Measurements from ENCODE around the gene PPIF. TPM values are rescaled to one million over a fixed set of nuclear protein-coding genes. Genes with fewer than 3 reads are reported as not detected.
A peak's percentile ranks its signal among the peaks of the same experiment; 100 is the strongest.

The PPIF gene
- total RNA-seq, 1 experiment from 2014 or later: 80.9 TPM

GRCh38 chr10:79346388-79347225, 662 bp upstream of the PPIF start:
- CTCF ChIA-PET: interaction anchor here (0.6 to 3.8 kb wide), 27 partner anchors 8 to 794 kb away, joined by 3 to 24 read pairs (median 4); partner anchors contain the start of gene ZCCHC24
- no peaks in the 10 kb centered on the region for H3K9me3 Mint-ChIP-seq
- H3K4me1 Mint-ChIP-seq: peaks cover 8% of the 10 kb centered on the region
- peaks cover 15% of the 10 kb centered on the region for H3K36me3 Mint-ChIP-seq
- no peaks in the 10 kb centered on the region for H3K27me3 Mint-ChIP-seq (ENCODE audit: low read depth)
- peak; percentile 81 for ATAC-seq
- POLR2A ChIA-PET: interaction anchor here (0.7 to 1.3 kb wide), 2 partner anchors 29 to 48 kb away, joined by 3 read pairs; no protein-coding TSS in a partner anchor
- no peak for TF ChIP-seq MXD4 (CRISPR knock-in tag; IDR thresholded peaks at IDR 0.05; ENCODE audit: borderline replicate concordance)
- no peak for TF ChIP-seq TEAD1 (CRISPR knock-in tag; IDR thresholded peaks at IDR 0.05)
- no peak for TF ChIP-seq ZNF416 (CRISPR knock-in tag; IDR thresholded peaks at IDR 0.05)
- no peak for TF ChIP-seq USF2 (CRISPR knock-in tag; IDR thresholded peaks at IDR 0.05)
- TF ChIP-seq GABPB1 (CRISPR knock-in tag; IDR thresholded peaks at IDR 0.05): no peak
- TF ChIP-seq ZNF219 (CRISPR knock-in tag; IDR thresholded peaks at IDR 0.05; ENCODE audit: borderline replicate concordance): no peak
- H3K4me3 Mint-ChIP-seq: no peak overlapping the region
- DNase-seq (ENCODE audit: low spot score): peak; percentile 34
- H3K27ac Mint-ChIP-seq: no peak overlapping the region

GRCh38 chr10:79347894-79348639, 798 bp downstream of the PPIF start:
- Mint-ChIP-seq H3K4me1 (peaks cover 8% of the 10 kb centered on the region), H3K36me3 (peaks cover 27% of the 10 kb centered on the region), H3K9me3 (no peaks in the 10 kb centered on the region), H3K27ac (no peak overlapping the region), H3K27me3 (ENCODE audit: low read depth) (no peaks in the 10 kb centered on the region), H3K4me3 (peak overlapping the region; percentile 65)
- POLR2A ChIA-PET: interaction anchor here (0.7 to 1.3 kb wide), 2 partner anchors 12 to 30 kb away, joined by 3 read pairs; no protein-coding TSS in a partner anchor
- peak; percentile 46 for DNase-seq (ENCODE audit: low spot score)
- TF ChIP-seq E2F5 (CRISPR knock-in tag; IDR thresholded peaks at IDR 0.05) (no peak), NR1H2 (CRISPR knock-in tag; IDR thresholded peaks at IDR 0.05) (no peak), GABPB1 (CRISPR knock-in tag; IDR thresholded peaks at IDR 0.05) (peak; percentile 60), USF1 (CRISPR knock-in tag; IDR thresholded peaks at IDR 0.05) (peak; percentile 43; the same call in 1 of the 2 replicates), CREM (CRISPR knock-in tag; IDR thresholded peaks at IDR 0.05) (0 out of 2 replicates have a peak, but pooled peaks have one; percentile 8), FOXP1 (CRISPR knock-in tag; IDR thresholded peaks at IDR 0.05; ENCODE audit: borderline replicate concordance) (peak; percentile 4; the same call in 1 of the 2 replicates), CREB1 (CRISPR knock-in tag; IDR thresholded peaks at IDR 0.05) (no peak), SMAD3 (CRISPR knock-in tag; IDR thresholded peaks at IDR 0.05; ENCODE audit: borderline replicate concordance) (peak; percentile 57; the same call in 1 of the 2 replicates), MAX (CRISPR knock-in tag; IDR thresholded peaks at IDR 0.05) (peak; percentile 90), ARID4B (CRISPR knock-in tag; IDR thresholded peaks at IDR 0.05; ENCODE audit: borderline replicate concordance) (peak; percentile 75; the same call in 1 of the 2 replicates), FOXK1 (CRISPR knock-in tag; IDR thresholded peaks at IDR 0.05) (peak; percentile 27; the same call in 1 of the 2 replicates), HMGA2 (CRISPR knock-in tag; IDR thresholded peaks at IDR 0.05) (no peak), OVOL2 (CRISPR knock-in tag; IDR thresholded peaks at IDR 0.05; ENCODE audit: borderline replicate concordance) (no peak)
- CTCF ChIA-PET: interaction anchor here (0.8 to 3.8 kb wide), 9 partner anchors 9 to 140 kb away, joined by 3 to 24 read pairs (median 4); partner anchors contain the start of gene ZCCHC24
- peak; percentile 8 for ATAC-seq

Measured in WTC11 (cell line).